Chondrocyte (in vitro differentiated cells): Measurements from ENCODE around the gene NANOS1. TPM values are rescaled to one million over a fixed set of nuclear protein-coding genes. Genes with fewer than 3 reads are reported as not detected.

Experiments used
- DNase-seq: peaks from one replicate; pipeline ENCODE4 v3.0.0; 2021; ENCODE audit warnings: mixed read lengths, low spot score
- H3K27ac Mint-ChIP-seq: one replicate; pipeline ENCODE4 v1.8.0; 2021; ENCODE audit warnings: mild to moderate bottlenecking, moderate library complexity, mixed read lengths; ENCODE audit not compliant: unreplicated experiment
- H3K27me3 Mint-ChIP-seq: 2 replicates; pipeline ENCODE4 v1.8.0; 2021; ENCODE audit warnings: low read depth, mixed read lengths
- H3K36me3 Mint-ChIP-seq: 2 replicates; pipeline ENCODE4 v1.8.0; 2021; ENCODE audit warnings: low read depth, mixed read lengths
- H3K4me1 Mint-ChIP-seq: 2 replicates; pipeline ENCODE4 v1.8.0; 2021; ENCODE audit warnings: low read depth, mild to moderate bottlenecking, mixed read lengths
- H3K4me3 Mint-ChIP-seq: one replicate; pipeline ENCODE4 v1.8.0; 2021; ENCODE audit warnings: mild to moderate bottlenecking, moderate library complexity, mixed read lengths; ENCODE audit not compliant: unreplicated experiment
- H3K9me3 Mint-ChIP-seq: 2 replicates; pipeline ENCODE4 v1.8.0; 2021; ENCODE audit warnings: low read depth, mixed read lengths
- total RNA-seq: library from RNA; stranded (reverse); gene quantifications from 3 replicates; pipeline ENCODE4 v1.2.1, GENCODE V29; 2021
- TF ChIP-seq, protein P1 (sequence below): fragments of 200-600 bp; sonication (generic); IDR thresholded peaks from 2 replicates; pipeline ENCODE4 v1.5.0; 2021; ENCODE audit warnings: antibody characterized with exemption, mild to moderate bottlenecking, moderate library complexity

The NANOS1 gene
- total RNA-seq, 1 donor from 2014 or later, result 3.8 TPM

DNA sequence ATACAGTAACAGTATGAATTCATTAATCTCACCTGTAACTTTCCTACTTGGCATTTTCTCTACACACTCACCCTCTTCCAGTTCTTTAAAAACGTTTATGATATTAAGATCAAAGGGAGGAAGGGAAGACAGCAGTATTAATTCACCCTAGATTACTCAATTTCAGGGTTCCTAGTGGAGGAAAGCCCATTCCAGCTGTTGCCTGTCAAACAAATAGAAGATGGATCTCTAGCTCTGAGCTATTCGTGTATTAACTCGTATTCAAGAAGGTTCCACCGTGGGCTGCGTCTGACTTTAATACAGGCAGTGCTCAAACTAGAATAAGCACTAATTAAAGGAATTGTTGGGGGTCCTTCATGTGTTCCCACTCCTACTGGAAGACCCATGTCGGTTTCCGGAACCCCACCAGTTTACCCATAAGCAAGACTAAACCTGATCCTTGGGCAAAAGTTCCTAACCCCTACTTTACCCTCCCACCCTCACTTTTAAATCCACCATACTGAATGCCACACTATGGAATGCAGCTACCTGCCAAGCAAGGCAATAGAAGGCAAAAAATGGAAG, 2.1 kb downstream of the NANOS1 start:
- Mint-ChIP-seq H3K9me3 (no peaks in the 10 kb centered on the region), H3K27me3 (no peaks in the 10 kb centered on the region), H3K4me3 (no peak overlapping the region), H3K36me3 (peaks cover 17% of the 10 kb centered on the region), H3K4me1 (peaks cover 31% of the 10 kb centered on the region), H3K27ac (peak overlapping the region; percentile 2)
- TF ChIP-seq, protein P1, sequence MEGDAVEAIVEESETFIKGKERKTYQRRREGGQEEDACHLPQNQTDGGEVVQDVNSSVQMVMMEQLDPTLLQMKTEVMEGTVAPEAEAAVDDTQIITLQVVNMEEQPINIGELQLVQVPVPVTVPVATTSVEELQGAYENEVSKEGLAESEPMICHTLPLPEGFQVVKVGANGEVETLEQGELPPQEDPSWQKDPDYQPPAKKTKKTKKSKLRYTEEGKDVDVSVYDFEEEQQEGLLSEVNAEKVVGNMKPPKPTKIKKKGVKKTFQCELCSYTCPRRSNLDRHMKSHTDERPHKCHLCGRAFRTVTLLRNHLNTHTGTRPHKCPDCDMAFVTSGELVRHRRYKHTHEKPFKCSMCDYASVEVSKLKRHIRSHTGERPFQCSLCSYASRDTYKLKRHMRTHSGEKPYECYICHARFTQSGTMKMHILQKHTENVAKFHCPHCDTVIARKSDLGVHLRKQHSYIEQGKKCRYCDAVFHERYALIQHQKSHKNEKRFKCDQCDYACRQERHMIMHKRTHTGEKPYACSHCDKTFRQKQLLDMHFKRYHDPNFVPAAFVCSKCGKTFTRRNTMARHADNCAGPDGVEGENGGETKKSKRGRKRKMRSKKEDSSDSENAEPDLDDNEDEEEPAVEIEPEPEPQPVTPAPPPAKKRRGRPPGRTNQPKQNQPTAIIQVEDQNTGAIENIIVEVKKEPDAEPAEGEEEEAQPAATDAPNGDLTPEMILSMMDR, result no peak
- DNase-seq, result no peak

DNA sequence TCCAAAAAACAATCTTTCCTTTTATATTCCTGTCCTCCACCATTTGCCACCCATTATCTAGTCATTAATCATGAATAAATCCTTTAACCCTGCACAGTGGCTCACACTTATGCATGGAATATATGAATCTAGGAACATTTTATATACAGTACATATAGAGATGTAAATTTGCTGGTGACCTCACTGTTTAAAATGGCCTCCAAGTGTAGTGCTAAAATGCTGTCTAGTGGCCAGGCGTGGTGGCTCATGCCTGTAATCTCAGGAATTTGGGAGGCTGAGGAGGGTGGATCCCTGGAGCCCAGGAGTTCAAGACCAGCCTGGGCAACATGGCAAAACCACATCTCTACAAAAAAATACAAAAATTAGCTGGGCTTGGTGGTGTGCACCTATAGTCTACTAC, 9.6 kb downstream of the NANOS1 start:
- H3K4me3 Mint-ChIP-seq, result no peak overlapping the region
- TF ChIP-seq, protein P1, result no peak

DNA sequence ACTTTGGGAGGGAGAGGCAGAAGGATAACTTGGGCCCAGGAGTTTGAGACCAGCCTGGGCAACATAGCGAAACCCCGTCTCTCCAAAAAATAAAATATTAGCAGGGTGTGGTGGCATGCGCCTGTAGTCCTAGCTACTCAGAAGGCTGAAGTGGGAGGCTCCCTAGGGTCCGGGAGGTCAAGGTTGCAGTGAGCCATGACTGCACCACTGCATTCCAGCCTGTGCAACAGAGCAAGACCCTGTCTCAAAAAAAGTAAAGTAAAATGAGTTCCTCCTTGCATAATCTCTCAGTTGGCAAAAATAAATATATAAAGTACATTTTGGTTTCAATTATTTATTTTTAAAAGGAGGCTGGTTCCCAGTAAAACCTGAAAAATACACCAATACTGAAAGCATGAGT, 11.8 kb downstream of the NANOS1 start:
- peaks cover 3% of the 10 kb centered on the region for H3K4me1 Mint-ChIP-seq
- H3K27me3 Mint-ChIP-seq, result no peaks in the 10 kb centered on the region
- no peak for DNase-seq
- TF ChIP-seq, protein P1, result no peak
- H3K36me3 Mint-ChIP-seq, result peaks cover 51% of the 10 kb centered on the region
- H3K4me3 Mint-ChIP-seq, result no peak overlapping the region
- no peak overlapping the region for H3K27ac Mint-ChIP-seq
- no peaks in the 10 kb centered on the region for H3K9me3 Mint-ChIP-seq

More for the DNA sequence above, 9.6 kb downstream of the NANOS1 start:
- H3K4me1 Mint-ChIP-seq, result no peaks in the 10 kb centered on the region
- peaks cover 57% of the 10 kb centered on the region for H3K36me3 Mint-ChIP-seq
- no peaks in the 10 kb centered on the region for H3K27me3 Mint-ChIP-seq
- no peak for DNase-seq
- H3K27ac Mint-ChIP-seq, result no peak overlapping the region
- no peaks in the 10 kb centered on the region for H3K9me3 Mint-ChIP-seq

DNA sequence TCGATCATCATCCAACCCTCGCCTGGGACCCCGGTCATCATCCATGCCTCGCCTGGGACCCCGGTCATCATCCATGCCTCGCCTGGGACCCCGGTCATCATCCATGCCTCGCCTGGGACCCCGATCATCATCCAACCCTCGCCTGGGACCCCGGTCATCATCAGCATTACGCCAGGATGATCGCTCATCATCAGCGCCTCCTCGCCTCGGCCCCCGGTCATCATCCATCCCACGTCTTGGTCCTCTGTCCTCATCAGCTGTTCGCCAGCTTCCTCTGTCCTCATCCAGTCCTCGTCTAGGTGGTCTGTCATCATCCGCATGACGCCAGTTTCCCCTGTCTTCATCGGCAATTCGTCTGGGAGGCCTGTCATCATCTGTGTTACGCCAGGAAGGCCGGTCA, 12.7 kb downstream of the NANOS1 start:
- Mint-ChIP-seq H3K4me1 (peaks cover 3% of the 10 kb centered on the region), H3K36me3 (peaks cover 48% of the 10 kb centered on the region), H3K9me3 (no peaks in the 10 kb centered on the region), H3K27me3 (no peaks in the 10 kb centered on the region), H3K4me3 (no peak overlapping the region), H3K27ac (no peak overlapping the region)
- TF ChIP-seq, protein P1, result no peak
- DNase-seq, result no peak

DNA sequence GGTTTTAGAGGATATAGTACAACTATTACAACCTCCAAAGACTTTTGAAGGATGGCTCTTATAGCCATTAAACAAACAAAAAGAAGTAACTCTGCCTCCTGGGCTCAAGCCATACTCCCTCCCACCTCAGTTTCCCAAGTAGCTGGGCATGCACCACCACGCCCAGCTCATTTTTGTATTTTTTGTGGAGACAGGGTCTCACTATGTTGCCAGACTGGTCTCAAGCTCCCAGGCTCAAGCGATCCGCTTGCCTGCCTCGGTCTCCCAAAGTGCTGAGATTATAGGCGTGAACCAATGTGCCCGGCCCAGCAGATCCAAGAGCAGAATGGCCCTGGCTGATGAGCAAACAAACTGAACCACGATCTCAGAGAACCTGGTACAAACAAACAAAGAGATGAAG, 16.0 kb downstream of the NANOS1 start:
- no peak for DNase-seq
- no peak overlapping the region for H3K27ac Mint-ChIP-seq
- H3K36me3 Mint-ChIP-seq, result peaks cover 50% of the 10 kb centered on the region
- no peak overlapping the region for H3K4me3 Mint-ChIP-seq
- H3K27me3 Mint-ChIP-seq, result no peaks in the 10 kb centered on the region
- H3K4me1 Mint-ChIP-seq, result peaks cover 3% of the 10 kb centered on the region
- no peaks in the 10 kb centered on the region for H3K9me3 Mint-ChIP-seq
- TF ChIP-seq, protein P1, result no peak
